ENCODE measurements around the gene IGFBP1.
A peak's percentile ranks its signal among the peaks of the same experiment; 100 is the strongest.

The IGFBP1 gene

DNA sequence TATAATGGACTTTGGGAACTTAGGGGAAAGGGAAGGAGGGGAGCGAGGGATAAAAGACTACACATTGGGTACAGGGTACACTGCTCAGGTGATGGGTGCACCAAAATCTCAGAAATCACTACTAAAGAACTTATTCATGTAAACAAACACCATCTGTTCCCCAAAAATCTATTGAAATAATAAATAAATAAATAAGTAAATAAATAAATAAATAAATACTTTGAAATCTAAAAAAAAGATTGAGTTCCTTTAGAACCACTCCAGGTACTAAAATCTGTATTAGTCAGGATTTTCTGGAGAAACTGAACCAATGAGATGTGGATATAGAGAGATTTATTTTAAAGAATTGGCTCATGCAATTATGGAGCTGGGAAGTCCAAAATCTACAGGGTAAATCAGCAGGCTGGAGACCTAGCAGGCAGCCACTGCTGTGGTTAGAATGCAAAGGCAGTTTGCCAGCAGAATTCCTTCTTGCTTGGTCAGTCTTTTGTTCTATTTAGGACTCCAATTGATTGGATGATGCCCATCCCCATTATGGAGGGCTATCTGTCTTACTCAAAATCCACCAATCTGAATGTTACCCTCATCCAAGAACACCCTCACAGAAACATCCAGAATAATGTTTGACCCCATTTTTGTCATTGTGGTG lies 8.9 kb downstream of the IGFBP1 start:
- in situ Hi-C loops (cut with HindIII; ENCODE audit: low pct_unique_long_range_greater_than_20kb, low sequenced_read_pairs): no loop called here
- DNase-seq (ENCODE audit: low read depth in 1 of 2, low spot score in 1 of 2): no peak
- TF ChIP-seq JUND (IDR thresholded peaks at IDR 0.05; ENCODE audit: low read depth): no peak

DNA sequence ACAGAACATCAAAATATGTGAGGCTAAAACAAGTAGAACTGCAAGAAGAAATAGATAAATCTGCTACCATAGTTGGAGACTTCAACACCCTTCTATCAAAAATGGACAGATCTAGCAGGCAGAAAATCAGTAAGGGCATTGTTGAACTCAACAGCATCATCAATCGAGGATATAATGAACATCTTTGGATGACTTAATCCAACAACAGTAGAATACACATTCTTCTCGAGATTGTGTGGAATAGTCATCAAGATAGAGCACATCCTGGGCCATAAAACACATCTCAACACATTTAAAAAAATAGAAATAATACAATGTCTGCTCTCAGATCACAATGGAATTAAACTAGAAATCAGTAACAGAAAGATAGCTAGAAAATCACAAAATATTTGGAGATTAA lies 9.9 kb downstream of the IGFBP1 start:
- in situ Hi-C loops (cut with HindIII; ENCODE audit: low pct_unique_long_range_greater_than_20kb, low sequenced_read_pairs): no loop called here
- TF ChIP-seq JUND (IDR thresholded peaks at IDR 0.05; ENCODE audit: low read depth): no peak
- DNase-seq (ENCODE audit: low read depth in 1 of 2, low spot score in 1 of 2): no peak

DNA sequence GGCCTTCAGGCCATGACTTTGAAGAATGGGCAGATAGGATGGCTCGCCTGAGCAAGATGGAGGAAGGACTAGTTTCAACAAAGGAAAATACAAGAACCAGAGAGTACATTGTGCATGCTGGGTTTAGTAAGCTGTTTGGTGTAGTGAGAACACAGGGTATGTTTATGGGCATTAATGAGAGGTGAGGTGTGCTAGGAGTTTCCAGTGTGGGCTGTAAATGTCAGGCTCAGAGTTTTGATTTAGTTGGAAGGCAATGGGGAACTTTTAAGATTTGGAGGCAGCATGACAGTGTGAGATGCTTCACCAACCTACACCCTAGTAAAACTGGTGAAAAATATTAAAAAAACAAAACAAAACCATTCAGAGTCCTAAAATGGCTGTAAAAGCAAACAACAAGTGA lies 13.3 kb downstream of the IGFBP1 start:
- in situ Hi-C loops (cut with HindIII; ENCODE audit: low pct_unique_long_range_greater_than_20kb, low sequenced_read_pairs): no loop called here
- DNase-seq (ENCODE audit: low read depth in 1 of 2, low spot score in 1 of 2): no peak
- TF ChIP-seq JUND (IDR thresholded peaks at IDR 0.05; ENCODE audit: low read depth): no peak

DNA sequence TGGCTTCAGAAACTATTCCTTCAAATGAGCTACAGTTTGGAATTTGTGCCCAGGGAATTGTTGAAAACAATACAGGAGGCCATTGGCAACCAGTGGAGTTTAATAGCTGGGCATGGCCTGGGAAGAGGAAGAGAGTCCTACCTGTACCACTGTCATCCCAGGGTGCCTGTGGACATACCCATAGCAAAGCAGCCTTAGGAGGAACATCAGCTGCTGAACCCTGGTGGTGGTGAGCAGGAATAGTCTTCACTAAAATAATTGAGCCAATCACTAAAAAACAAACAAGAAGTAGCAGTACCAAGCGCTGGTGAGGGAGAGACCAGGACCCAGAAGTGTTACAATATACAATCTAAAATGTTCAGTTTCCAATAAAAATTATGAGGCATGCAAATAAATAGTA lies 14.5 kb downstream of the IGFBP1 start:
- DNase-seq (ENCODE audit: low read depth in 1 of 2, low spot score in 1 of 2): no peak
- in situ Hi-C loops (cut with HindIII; ENCODE audit: low pct_unique_long_range_greater_than_20kb, low sequenced_read_pairs): no loop called here
- TF ChIP-seq JUND (IDR thresholded peaks at IDR 0.05; ENCODE audit: low read depth): no peak

DNA sequence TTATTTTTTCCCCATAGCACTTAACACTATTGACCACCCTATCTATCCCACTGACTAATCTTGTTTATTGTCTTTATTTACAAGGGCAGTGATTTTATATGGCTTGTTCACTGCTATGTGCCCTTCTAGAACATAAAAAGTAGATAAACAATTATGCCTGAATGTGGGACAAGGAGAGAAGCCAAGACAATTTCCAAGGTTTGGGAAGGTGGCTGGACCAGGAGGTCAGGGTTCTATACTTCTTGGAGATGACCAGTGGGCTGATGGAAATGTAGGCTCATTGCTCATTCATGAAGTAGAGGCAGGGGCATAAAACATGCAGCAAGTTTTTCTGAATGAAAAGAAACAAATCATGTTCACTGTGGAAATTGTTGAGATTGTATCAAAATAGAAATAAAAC lies 21.3 kb downstream of the IGFBP1 start:
- in situ Hi-C loops (cut with HindIII; ENCODE audit: low pct_unique_long_range_greater_than_20kb, low sequenced_read_pairs): no loop called here
- TF ChIP-seq JUND (IDR thresholded peaks at IDR 0.05; ENCODE audit: low read depth): no peak
- no peak for DNase-seq (ENCODE audit: low read depth in 1 of 2, low spot score in 1 of 2)

DNA sequence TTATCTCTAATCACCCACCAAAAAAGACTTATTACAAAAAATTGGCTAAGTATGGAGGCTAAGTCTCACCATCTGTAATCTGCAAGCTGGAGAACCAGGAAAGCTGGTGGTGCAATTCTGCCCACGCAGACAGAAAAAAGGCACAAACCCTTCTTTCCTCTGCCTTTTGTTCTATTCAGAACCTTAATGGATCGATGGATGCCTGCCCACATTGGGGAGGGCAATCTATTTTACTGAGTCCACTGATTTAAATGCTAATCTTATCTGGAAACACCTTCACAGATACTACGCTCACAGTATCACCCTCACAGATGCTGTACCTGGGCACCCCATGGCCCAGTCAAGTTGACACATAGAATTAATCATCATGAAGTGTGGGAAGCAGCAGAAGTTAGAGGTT lies 22.6 kb downstream of the IGFBP1 start:
- TF ChIP-seq JUND (IDR thresholded peaks at IDR 0.05; ENCODE audit: low read depth): no peak
- in situ Hi-C loops (cut with HindIII; ENCODE audit: low pct_unique_long_range_greater_than_20kb, low sequenced_read_pairs): no loop called here
- no peak for DNase-seq (ENCODE audit: low read depth in 1 of 2, low spot score in 1 of 2)

DNA sequence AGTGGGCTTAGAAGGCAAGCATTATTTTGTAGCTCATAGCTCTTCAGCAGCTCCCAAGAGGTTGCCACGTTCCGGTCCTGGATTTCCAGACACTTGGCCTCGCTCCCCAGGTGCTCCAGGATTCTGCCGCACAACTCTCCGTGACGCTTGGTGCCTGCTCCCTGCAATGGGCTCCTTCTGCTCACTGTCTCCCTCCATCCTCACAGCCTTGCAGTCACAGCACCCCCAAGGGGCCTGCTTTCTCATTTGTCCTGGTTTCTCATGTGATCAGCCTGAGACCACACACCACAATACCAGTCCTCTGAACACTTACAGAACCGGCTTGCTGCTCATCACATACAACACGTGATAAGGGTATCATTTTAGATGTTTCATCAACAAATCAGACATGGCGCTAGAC lies 23.0 kb downstream of the IGFBP1 start:
- in situ Hi-C loops (cut with HindIII; ENCODE audit: low pct_unique_long_range_greater_than_20kb, low sequenced_read_pairs): no loop called here
- no peak for TF ChIP-seq JUND (IDR thresholded peaks at IDR 0.05; ENCODE audit: low read depth)
- no peak for DNase-seq (ENCODE audit: low read depth in 1 of 2, low spot score in 1 of 2)

DNA sequence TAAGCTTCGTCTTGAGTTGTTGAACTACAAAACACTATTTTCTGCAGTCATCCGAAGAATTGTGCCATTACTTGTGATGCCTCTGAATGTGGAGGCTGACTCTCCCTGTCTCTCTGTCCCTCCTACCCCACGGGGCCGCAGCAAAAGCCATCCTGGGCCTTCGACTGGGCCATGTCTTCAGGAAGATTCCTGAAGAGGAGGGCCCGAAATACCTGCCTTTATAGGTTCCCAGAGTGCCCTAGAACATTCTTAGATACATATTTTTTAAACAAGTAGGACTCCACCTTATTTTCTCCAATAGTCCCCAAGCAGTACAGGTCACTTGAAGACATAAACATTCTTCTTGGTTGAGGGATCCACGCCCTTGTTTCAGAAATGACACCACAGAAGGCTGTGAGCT lies 24.7 kb downstream of the IGFBP1 start:
- in situ Hi-C loops (cut with HindIII; ENCODE audit: low pct_unique_long_range_greater_than_20kb, low sequenced_read_pairs): no loop called here
- DNase-seq (ENCODE audit: low read depth in 1 of 2, low spot score in 1 of 2): no peak
- TF ChIP-seq JUND (IDR thresholded peaks at IDR 0.05; ENCODE audit: low read depth): no peak

DNA sequence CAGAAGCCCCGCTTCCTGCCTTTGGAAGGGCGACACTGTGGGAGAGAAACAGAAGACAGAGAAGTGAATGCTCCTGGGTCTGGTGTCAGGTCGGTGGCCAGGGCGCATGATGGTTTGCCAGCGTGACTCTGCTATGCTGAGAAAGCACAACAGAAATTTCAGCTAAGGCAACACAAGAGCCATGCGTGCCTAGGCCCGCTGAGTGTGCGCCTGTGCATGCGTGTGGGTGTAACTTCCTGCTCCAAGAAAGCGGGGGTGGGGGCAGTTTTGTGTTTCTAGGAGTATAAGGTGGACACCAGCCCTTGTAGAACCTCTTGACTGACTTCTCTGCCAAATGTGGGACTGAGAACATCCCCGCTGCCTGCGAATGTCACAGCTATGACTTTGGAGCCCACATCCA lies 26.6 kb downstream of the IGFBP1 start:
- in situ Hi-C loops (cut with HindIII; ENCODE audit: low pct_unique_long_range_greater_than_20kb, low sequenced_read_pairs): no loop called here
- DNase-seq (ENCODE audit: low read depth in 1 of 2, low spot score in 1 of 2): no peak
- no peak for TF ChIP-seq JUND (IDR thresholded peaks at IDR 0.05; ENCODE audit: low read depth)

DNA sequence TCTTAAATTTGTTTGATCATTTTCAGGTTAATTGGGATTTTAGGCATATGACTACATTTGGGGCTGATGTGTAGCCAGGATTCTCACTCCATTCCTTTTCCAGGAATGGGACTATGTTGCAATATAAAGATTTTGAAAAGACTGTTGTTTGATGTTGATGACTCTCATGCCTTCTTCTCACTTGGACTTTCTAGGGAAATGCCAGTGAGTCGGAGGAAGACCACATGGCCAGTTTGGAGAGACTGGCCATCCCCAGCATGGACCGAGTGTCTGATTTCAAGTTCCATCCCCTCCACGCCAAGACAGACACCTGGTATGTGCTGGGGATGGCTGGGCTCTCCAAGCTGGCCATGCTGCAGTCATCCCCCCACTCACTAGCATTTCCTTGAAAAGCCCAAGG lies 27.3 kb downstream of the IGFBP1 start:
- TF ChIP-seq JUND (IDR thresholded peaks at IDR 0.05; ENCODE audit: low read depth): no peak
- DNase-seq (ENCODE audit: low read depth in 1 of 2, low spot score in 1 of 2): no peak
- in situ Hi-C loops (cut with HindIII; ENCODE audit: low pct_unique_long_range_greater_than_20kb, low sequenced_read_pairs): no loop called here

DNA sequence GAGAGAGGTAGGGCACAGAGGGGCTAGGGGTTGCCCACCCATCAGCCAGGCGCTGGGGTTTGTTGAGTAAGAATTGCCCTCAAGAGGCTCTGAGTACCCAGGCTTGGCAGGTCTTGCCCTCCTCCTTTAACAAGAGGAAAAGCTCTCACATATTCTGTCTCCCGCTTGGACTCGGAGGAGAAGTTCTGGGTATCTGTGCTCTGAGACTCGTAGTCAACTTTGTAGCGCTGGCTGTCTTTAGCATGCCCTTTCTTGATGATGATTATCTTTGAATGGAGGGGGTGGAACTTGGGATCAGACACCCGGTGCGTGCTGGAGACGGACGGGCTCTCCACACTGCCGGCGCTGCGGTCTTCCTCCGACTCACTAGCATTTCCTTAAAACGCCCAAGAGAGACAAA lies 28.8 kb downstream of the IGFBP1 start:
- in situ Hi-C loops (cut with HindIII; ENCODE audit: low pct_unique_long_range_greater_than_20kb, low sequenced_read_pairs): no loop called here

DNA sequence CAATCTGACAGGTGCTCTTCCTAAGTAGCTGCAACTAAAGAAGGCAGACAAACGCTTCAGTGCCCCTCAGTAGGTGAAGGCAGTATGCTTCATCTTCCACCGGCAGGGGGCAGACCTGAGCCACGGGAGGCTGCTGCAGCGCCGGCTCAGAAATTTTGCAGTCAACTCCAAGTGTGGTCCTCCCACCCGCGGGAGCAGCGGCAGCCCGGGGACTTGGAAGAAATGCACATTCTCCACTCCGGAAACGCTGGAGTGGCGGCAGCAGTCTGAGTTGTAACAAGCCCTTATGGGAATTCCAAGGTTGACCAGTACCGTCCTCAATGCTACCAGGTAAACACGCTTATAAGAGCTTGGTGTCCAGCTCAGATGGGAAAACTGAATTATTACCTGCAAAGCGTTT lies 29.4 kb downstream of the IGFBP1 start:
- peak; percentile 75 to 88 for DNase-seq (ENCODE audit: low read depth in 1 of 2, low spot score in 1 of 2)

More for the DNA sequence above, 28.8 kb downstream of the IGFBP1 start:
- DNase-seq (ENCODE audit: low read depth in 1 of 2, low spot score in 1 of 2): no peak
- no peak for TF ChIP-seq JUND (IDR thresholded peaks at IDR 0.05; ENCODE audit: low read depth)

DNA sequence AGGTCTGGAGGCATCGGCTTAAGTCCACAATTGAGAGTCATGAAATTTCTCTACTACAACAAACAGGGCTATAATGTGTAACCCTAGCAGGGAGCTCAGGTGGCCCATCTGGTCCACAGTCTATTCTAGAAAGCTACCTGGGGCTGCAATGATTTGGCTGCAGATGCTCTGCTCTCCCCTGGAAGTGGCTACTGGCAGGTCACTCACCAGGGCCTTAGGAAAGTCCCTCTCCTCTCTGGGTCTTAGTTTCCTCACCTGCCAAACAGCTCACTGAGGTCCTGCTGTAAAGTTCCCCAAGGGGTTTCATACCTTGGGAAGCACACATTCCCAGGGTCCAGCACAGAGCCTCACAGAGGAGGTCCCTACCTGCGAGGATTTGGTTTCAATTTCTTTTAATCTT lies 30.3 kb downstream of the IGFBP1 start:
- in situ Hi-C loops (cut with HindIII; ENCODE audit: low pct_unique_long_range_greater_than_20kb, low sequenced_read_pairs): no loop called here
- no peak for TF ChIP-seq JUND (IDR thresholded peaks at IDR 0.05; ENCODE audit: low read depth)
- DNase-seq (ENCODE audit: low read depth in 1 of 2, low spot score in 1 of 2): no peak

More for the DNA sequence above, 29.4 kb downstream of the IGFBP1 start:
- TF ChIP-seq JUND (IDR thresholded peaks at IDR 0.05; ENCODE audit: low read depth): no peak
- in situ Hi-C loops (cut with HindIII; ENCODE audit: low pct_unique_long_range_greater_than_20kb, low sequenced_read_pairs): no loop called here

DNA sequence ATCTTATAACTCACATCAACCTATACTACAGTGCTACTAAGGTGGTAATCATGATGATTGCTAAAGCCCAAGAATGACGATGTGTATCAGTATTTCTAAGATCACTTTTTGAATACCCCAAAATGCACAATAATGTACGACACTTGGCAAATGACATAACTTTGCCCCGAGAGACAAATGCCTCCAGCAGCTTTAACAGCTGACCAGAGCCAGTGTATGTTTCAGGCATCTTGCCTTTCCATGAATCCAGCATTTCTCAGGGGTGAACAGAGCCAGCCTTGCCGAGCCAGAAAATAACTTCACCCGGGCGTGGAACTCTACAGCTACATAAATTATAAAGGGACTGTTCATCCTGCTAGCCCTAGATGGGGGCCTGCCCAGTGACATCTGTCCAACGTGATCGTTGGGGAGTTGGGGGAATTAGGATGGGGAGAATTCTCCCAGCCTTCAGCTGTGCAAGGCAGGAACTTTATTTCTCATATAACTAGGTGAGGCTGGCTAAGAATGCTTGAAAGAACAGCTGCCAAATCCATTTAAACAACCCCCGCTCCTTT lies 31.0 kb downstream of the IGFBP1 start:
- in situ Hi-C loops (cut with HindIII; ENCODE audit: low pct_unique_long_range_greater_than_20kb, low sequenced_read_pairs): no loop called here
- DNase-seq (ENCODE audit: low read depth in 1 of 2, low spot score in 1 of 2): no peak
- TF ChIP-seq JUND (IDR thresholded peaks at IDR 0.05; ENCODE audit: low read depth): no peak
